H9 (cell line): ENCODE measurements around the gene HP. TPM values are rescaled to one million over a fixed set of nuclear protein-coding genes. Genes with fewer than 3 reads are reported as not detected.

Experiments used
- DNase-seq: peaks from one replicate; pipeline ENCODE4 v3.0.0-alpha.2; 2017
- H2AFZ ChIP-seq: one replicate; pipeline ENCODE4 v1.6.1; 2013; ENCODE audit warnings: mild to moderate bottlenecking, low read length, control low read depth, moderate library complexity
- H2AK5ac ChIP-seq: 2 replicates; pipeline ENCODE4 v1.6.1; 2013; ENCODE audit warnings: low read length, control low read depth, mixed read lengths; ENCODE audit not compliant: insufficient read length
- H2BK120ac ChIP-seq: one replicate; pipeline ENCODE4 v1.6.1; 2013; ENCODE audit warnings: low read depth, mild to moderate bottlenecking, low read length, control low read depth, inconsistent platforms; ENCODE audit not compliant: poor library complexity, severe bottlenecking
- H2BK12ac ChIP-seq: 2 replicates; pipeline ENCODE4 v1.6.1; 2013; ENCODE audit warnings: low read length, control low read depth, mixed read lengths, low read depth; ENCODE audit not compliant: insufficient read length
- H2BK15ac ChIP-seq: 2 replicates; pipeline ENCODE4 v1.6.1; 2013; ENCODE audit warnings: low read depth, low read length, control low read depth
- H2BK20ac ChIP-seq: one replicate; pipeline ENCODE4 v1.6.1; 2013; ENCODE audit warnings: low read depth, mild to moderate bottlenecking, low read length, control low read depth, inconsistent platforms; ENCODE audit not compliant: poor library complexity, severe bottlenecking
- H2BK5ac ChIP-seq: 2 replicates; pipeline ENCODE4 v1.6.1; 2013; ENCODE audit warnings: low read length, control low read depth, mixed read lengths; ENCODE audit not compliant: insufficient read length
- H3K14ac ChIP-seq: 2 replicates; pipeline ENCODE4 v1.6.1; 2013; ENCODE audit warnings: low read length, control low read depth; ENCODE audit not compliant: insufficient read depth
- H3K18ac ChIP-seq: 2 replicates; pipeline ENCODE4 v1.6.1; 2013; ENCODE audit warnings: low read depth, mild to moderate bottlenecking, mixed read lengths, low read length, control low read depth; ENCODE audit not compliant: insufficient read length
- H3K23ac ChIP-seq: 2 replicates; pipeline ENCODE4 v1.6.1; 2013; ENCODE audit warnings: low read length, control low read depth, mixed read lengths, low read depth; ENCODE audit not compliant: insufficient read length
- H3K23me2 ChIP-seq: 2 replicates; pipeline ENCODE4 v1.6.1; 2013; ENCODE audit warnings: low read depth, mild to moderate bottlenecking, mixed read lengths, low read length, control low read depth; ENCODE audit not compliant: insufficient read length, poor library complexity, severe bottlenecking
- H3K27ac ChIP-seq: 2 replicates; pipeline ENCODE4 v1.5.1; 2013; ENCODE audit warnings: low read length, control low read depth, mixed read lengths, low read depth; ENCODE audit not compliant: insufficient read length
- H3K27me3 ChIP-seq: 2 replicates; pipeline ENCODE4 v1.6.1; 2013; ENCODE audit warnings: low read length, control low read depth, inconsistent platforms; ENCODE audit not compliant: insufficient read depth
- H3K4ac ChIP-seq: 2 replicates; pipeline ENCODE4 v1.6.1; 2013; ENCODE audit warnings: low read depth, mild to moderate bottlenecking, control low read depth, inconsistent platforms, low read length, moderate library complexity
- H3K4me1 ChIP-seq: 2 replicates; pipeline ENCODE4 v1.6.1; 2013; ENCODE audit warnings: low read length, control low read depth, inconsistent platforms; ENCODE audit not compliant: insufficient read depth
- H3K4me2 ChIP-seq: 2 replicates; pipeline ENCODE4 v1.6.1; 2013; ENCODE audit warnings: low read length, control low read depth, mixed read lengths; ENCODE audit not compliant: insufficient read length, insufficient read depth
- H3K56ac ChIP-seq: 2 replicates; pipeline ENCODE4 v1.6.1; 2013; ENCODE audit warnings: low read depth, mild to moderate bottlenecking, mixed read lengths, low read length, control low read depth; ENCODE audit not compliant: insufficient read length
- H3K79me1 ChIP-seq: 2 replicates; pipeline ENCODE4 v1.6.1; 2013; ENCODE audit warnings: low read depth, mild to moderate bottlenecking, moderate library complexity, low read length, control low read depth, inconsistent platforms; ENCODE audit not compliant: insufficient read depth, poor library complexity, severe bottlenecking
- H3K79me2 ChIP-seq: 2 replicates; pipeline ENCODE4 v1.6.1; 2013; ENCODE audit warnings: low read length, control low read depth, inconsistent platforms; ENCODE audit not compliant: insufficient read depth
- H3K9ac ChIP-seq: 2 replicates; pipeline ENCODE4 v1.6.1; 2013; ENCODE audit warnings: low read length, control low read depth, mixed read lengths; ENCODE audit not compliant: insufficient read length; ENCODE audit errors: extremely low read depth
- H3K9me3 ChIP-seq: one replicate; pipeline ENCODE4 v1.6.1; 2013; ENCODE audit warnings: low read depth, low read length, inconsistent platforms; ENCODE audit not compliant: control insufficient read depth
- H3T11ph ChIP-seq: one replicate; pipeline ENCODE4 v1.6.1; 2013; ENCODE audit warnings: mild to moderate bottlenecking, low read length, control low read depth, inconsistent platforms
- H4K20me1 ChIP-seq: one replicate; pipeline ENCODE4 v1.6.1; 2013; ENCODE audit not compliant: control insufficient read depth, insufficient read length, insufficient read depth
- H4K5ac ChIP-seq: 2 replicates; pipeline ENCODE4 v1.6.1; 2013; ENCODE audit warnings: low read depth, mild to moderate bottlenecking, mixed read lengths, low read length, control low read depth; ENCODE audit not compliant: insufficient read length
- H4K8ac ChIP-seq: replicated peaks from 2 replicates; pipeline ENCODE4 v1.6.1; 2013; ENCODE audit warnings: low read length, control low read depth, mixed read lengths, low read depth; ENCODE audit not compliant: insufficient read length
- H4K91ac ChIP-seq: 2 replicates; pipeline ENCODE4 v1.6.1; 2013; ENCODE audit warnings: low read depth, mild to moderate bottlenecking, moderate library complexity, mixed read lengths, low read length, control low read depth; ENCODE audit not compliant: insufficient read length
- H3K27ac Mint-ChIP-seq, 3 experiments: 2 replicates in 2 of 3; 3 replicates in 1 of 3; pipeline ENCODE4 v1.8.0; 2020 to 2021; ENCODE audit warnings: mixed read lengths in 3 of 3, mild to moderate bottlenecking in 1 of 3, moderate library complexity in 1 of 3
- H3K27me3 Mint-ChIP-seq: 2 replicates; pipeline ENCODE4 v1.8.0; 2021; ENCODE audit warnings: low read depth, mild to moderate bottlenecking, moderate library complexity, mixed read lengths
- H3K36me3 Mint-ChIP-seq, 3 experiments: 2 replicates in 2 of 3; 3 replicates in 1 of 3; pipeline ENCODE4 v1.8.0; 2020 to 2021; ENCODE audit warnings: low read depth in 3 of 3, mixed read lengths in 3 of 3; ENCODE audit not compliant: insufficient read depth in 1 of 3
- H3K4me1 Mint-ChIP-seq, 2 experiments: 2 replicates each; pipeline ENCODE4 v1.8.0; 2020; ENCODE audit warnings: mixed read lengths in 2 of 2
- H3K4me3 Mint-ChIP-seq, 2 experiments: 2 replicates in 1 of 2; 3 replicates in 1 of 2; pipeline ENCODE4 v1.8.0; 2020 to 2021; ENCODE audit warnings: mild to moderate bottlenecking in 2 of 2, mixed read lengths in 2 of 2, moderate library complexity in 1 of 2
- H3K9me3 Mint-ChIP-seq, 2 experiments: 2 replicates in 1 of 2; 3 replicates in 1 of 2; pipeline ENCODE4 v1.8.0; 2020; ENCODE audit warnings: mild to moderate bottlenecking in 2 of 2, mixed read lengths in 2 of 2, moderate library complexity in 1 of 2
- WGBS: extraction: QIAGEN DNeasy Blood & Tissue Kit; methylation state at CpG from one replicate; pipeline ENCODE4 v1.1.7; 2013; ENCODE audit warnings: missing lambda C conversion rate, low lambda C conversion rate, mixed read lengths; ENCODE audit not compliant: insufficient read length; ENCODE audit errors: extremely low coverage; 5-methylcytosine and 5-hydroxymethylcytosine counted together
- total RNA-seq: library from RNA; stranded (reverse); gene quantifications from 2 replicates; pipeline ENCODE4 v1.2.1, GENCODE V29; 2021
- TF ChIP-seq, protein P1 (sequence below): fragments of 200-600 bp; sonication (generic); conservative IDR thresholded peaks from 3 replicates; pipeline ENCODE4 v1.8.0; 2021; ENCODE audit warnings: antibody characterized with exemption, mild to moderate bottlenecking

HP gene
- total RNA-seq, 1 experiment from 2014 or later: not detected

DNA sequence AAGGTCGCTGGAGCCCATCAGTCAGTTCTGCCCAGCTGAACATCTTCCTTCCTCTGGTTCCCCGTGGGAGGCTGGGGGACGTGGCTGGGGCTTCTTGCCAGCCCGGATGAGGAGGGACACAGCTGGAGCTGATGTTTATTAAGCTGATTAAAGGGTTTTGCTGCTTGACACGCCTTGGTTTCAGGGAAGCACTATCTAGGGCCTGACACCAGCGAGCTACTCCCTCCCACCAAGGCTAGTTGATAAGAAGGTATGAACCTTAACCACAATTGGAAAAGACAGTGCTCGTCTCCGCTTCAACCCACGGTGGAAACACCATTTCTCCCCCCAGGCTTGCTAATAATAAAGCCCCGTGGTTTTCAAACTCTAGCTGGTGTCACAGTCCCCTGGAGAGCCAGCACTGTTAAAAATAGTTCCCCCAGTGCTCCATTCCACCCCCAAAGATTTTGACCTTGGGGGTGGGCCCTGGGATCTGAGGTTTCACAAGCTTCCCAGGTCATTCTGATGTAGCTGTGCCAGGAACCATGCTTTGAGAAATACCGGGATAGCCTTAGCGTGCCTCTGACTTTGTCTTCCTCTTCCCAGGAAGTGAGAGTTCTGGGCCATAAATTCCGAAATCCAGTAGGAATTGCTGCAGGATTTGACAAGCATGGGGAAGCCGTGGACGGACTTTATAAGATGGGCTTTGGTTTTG is 40.3 kb upstream of the HP start:
- Histone ChIP-seq H3K23ac (no peak overlapping the region), H2BK120ac (no peak overlapping the region), H4K20me1 (no peaks in the 10 kb centered on the region), H4K5ac (no peak overlapping the region), H4K91ac (no peak overlapping the region), H2AFZ (no peak overlapping the region), H4K8ac (no peak overlapping the region), H3K9ac (no peak overlapping the region), H2AK5ac (no peak overlapping the region), H2BK5ac (no peak overlapping the region), H2BK15ac (no peak overlapping the region), H2BK12ac (no peak overlapping the region), H2BK20ac (no peak overlapping the region), H3K79me1 (no peaks in the 10 kb centered on the region), H3K4me2 (no peak overlapping the region), H3K27ac (no peak overlapping the region), H3T11ph (no peak overlapping the region), H3K79me2 (no peaks in the 10 kb centered on the region), H3K9me3 (no peaks in the 10 kb centered on the region), H3K4ac (no peak overlapping the region), H3K18ac (no peak overlapping the region), H3K23me2 (no peaks in the 10 kb centered on the region), H3K27me3 (no peaks in the 10 kb centered on the region), H3K56ac (no peak overlapping the region), H3K14ac (no peak overlapping the region), H3K4me1 (no peaks in the 10 kb centered on the region)
- TF ChIP-seq, protein P1, sequence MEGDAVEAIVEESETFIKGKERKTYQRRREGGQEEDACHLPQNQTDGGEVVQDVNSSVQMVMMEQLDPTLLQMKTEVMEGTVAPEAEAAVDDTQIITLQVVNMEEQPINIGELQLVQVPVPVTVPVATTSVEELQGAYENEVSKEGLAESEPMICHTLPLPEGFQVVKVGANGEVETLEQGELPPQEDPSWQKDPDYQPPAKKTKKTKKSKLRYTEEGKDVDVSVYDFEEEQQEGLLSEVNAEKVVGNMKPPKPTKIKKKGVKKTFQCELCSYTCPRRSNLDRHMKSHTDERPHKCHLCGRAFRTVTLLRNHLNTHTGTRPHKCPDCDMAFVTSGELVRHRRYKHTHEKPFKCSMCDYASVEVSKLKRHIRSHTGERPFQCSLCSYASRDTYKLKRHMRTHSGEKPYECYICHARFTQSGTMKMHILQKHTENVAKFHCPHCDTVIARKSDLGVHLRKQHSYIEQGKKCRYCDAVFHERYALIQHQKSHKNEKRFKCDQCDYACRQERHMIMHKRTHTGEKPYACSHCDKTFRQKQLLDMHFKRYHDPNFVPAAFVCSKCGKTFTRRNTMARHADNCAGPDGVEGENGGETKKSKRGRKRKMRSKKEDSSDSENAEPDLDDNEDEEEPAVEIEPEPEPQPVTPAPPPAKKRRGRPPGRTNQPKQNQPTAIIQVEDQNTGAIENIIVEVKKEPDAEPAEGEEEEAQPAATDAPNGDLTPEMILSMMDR: no peak
- Mint-ChIP-seq H3K27ac (no peak overlapping the region; a peak in 2 of 7 replicates), H3K27me3 (no peaks in the 10 kb centered on the region), H3K36me3 (peaks cover 13 to 46% (median 45%) of the 10 kb centered on the region in 3 experiments; a peak in 6 of 7 replicates), H3K4me3 (no peak overlapping the region), H3K9me3 (no peaks in the 10 kb centered on the region; a peak in 1 of 5 replicates), H3K4me1 (peaks cover 6 to 8% of the 10 kb centered on the region in 2 experiments; a peak in 3 of 4 replicates)
- no CpG with 5 or more reads among the region's 15 CpGs for WGBS
- DNase-seq: no peak
